Sciatic nerve (tissue), 2 donors: ENCODE measurements around the gene SERBP1. TPM values are rescaled to one million over a fixed set of nuclear protein-coding genes. Genes with fewer than 3 reads are reported as not detected.

Source experiments
- ATAC-seq: fragments of 200-7000 bp; cut with Tn5 transposase; one replicate; pipeline ENCODE4 v1.9.1; 2020; ENCODE audit warnings: mild to moderate bottlenecking, moderate library complexity
- DNase-seq: peaks from one replicate; pipeline ENCODE4 v3.0.0-alpha.2; 2020; ENCODE audit warnings: low spot score
- intact Hi-C: fragments of 100-400 bp; cut with DNase I; formaldehyde crosslinking; loops from one replicate; pipeline ENCODE4 v1.14.2; 2022
- total RNA-seq: library from RNA; stranded (reverse); fragmentation: NEBNext Ultra II Directional; extraction: Animal tissue kit (Norgen Biotek cat#: 25700); gene quantifications from one replicate; pipeline ENCODE4 v1.2.1, GENCODE V29; 2021
- donor health status: DM: no; HTN: no; CAD: no.
- donor health status: DM: no; HTN: no; CAD: no.

Gene SERBP1
- total RNA-seq, result 152 TPM

GRCh38 chr1:67430358-67431155, at the start of gene SERBP1:
Gene SERBP1, minus strand, starts transcription at chr1:67430402. Its CDS starts 102 bp downstream, at chr1:67430300.
- peak; percentile 97 for DNase-seq
- peak; percentile 99 for ATAC-seq
- intact Hi-C loops, result no loop called here

GRCh38 chr1:67479146-67479891, 49.1 kb upstream of the SERBP1 start:
- intact Hi-C loops, result no loop called here
- ATAC-seq (peak; percentile 67), DNase-seq (no peak)

- intact Hi-C loops, result no loop called here
- ATAC-seq, result no peak
These were observed 46.7 kb upstream of the SERBP1 start for GRCh38 chr1:67476906-67477305.

GRCh38 chr1:67476006-67476482, 45.8 kb upstream of the SERBP1 start:
- DNase-seq, result no peak
- intact Hi-C loops, result no loop called here
- no peak for ATAC-seq

More at GRCh38 chr1:67476906-67477305, 46.7 kb upstream of the SERBP1 start:
- DNase-seq, result no peak

- ATAC-seq, result no peak
- intact Hi-C loops, result no loop called here
These were observed 41.9 kb upstream of the SERBP1 start for GRCh38 chr1:67472056-67472455.

GRCh38 chr1:67469431-67469830, 39.2 kb upstream of the SERBP1 start:
- DNase-seq (no peak), ATAC-seq (no peak)
- intact Hi-C loops, result no loop called here

More at GRCh38 chr1:67472056-67472455, 41.9 kb upstream of the SERBP1 start:
- no peak for DNase-seq

- DNase-seq, result no peak
These were observed 38.0 kb upstream of the SERBP1 start for GRCh38 chr1:67468066-67468718.

GRCh38 chr1:67465375-67465774, 35.2 kb upstream of the SERBP1 start:
- DNase-seq (no peak), ATAC-seq (no peak)
- intact Hi-C loops, result no loop called here

More at GRCh38 chr1:67468066-67468718, 38.0 kb upstream of the SERBP1 start:
- intact Hi-C loops, result no loop called here
- ATAC-seq, result no peak

- intact Hi-C loops, result no loop called here
- ATAC-seq (no peak), DNase-seq (no peak)
These were observed 34.5 kb upstream of the SERBP1 start for GRCh38 chr1:67464746-67465145.

GRCh38 chr1:67464058-67464457, 33.9 kb upstream of the SERBP1 start:
- DNase-seq (no peak), ATAC-seq (no peak)
- intact Hi-C loops, result no loop called here

GRCh38 chr1:67463298-67463955, 33.2 kb upstream of the SERBP1 start:
- DNase-seq (no peak), ATAC-seq (no peak)
- intact Hi-C loops, result no loop called here

- no peak for DNase-seq
- peak; percentile 78 for ATAC-seq
- intact Hi-C loops, result no loop called here
These were observed 30.7 kb upstream of the SERBP1 start for GRCh38 chr1:67460676-67461500.

GRCh38 chr1:67459068-67459467, 28.9 kb upstream of the SERBP1 start:
- DNase-seq (no peak), ATAC-seq (no peak)
- intact Hi-C loops, result no loop called here

GRCh38 chr1:67458663-67459062, 28.5 kb upstream of the SERBP1 start:
- ATAC-seq, result no peak
- intact Hi-C loops, result no loop called here
- DNase-seq, result no peak

GRCh38 chr1:67457247-67457646, 27.0 kb upstream of the SERBP1 start:
- no peak for ATAC-seq
- DNase-seq, result no peak
- intact Hi-C loops, result no loop called here

GRCh38 chr1:67451815-67452214, 21.6 kb upstream of the SERBP1 start:
- no peak for DNase-seq
- ATAC-seq, result no peak
- intact Hi-C loops, result no loop called here

GRCh38 chr1:67451356-67451755, 21.2 kb upstream of the SERBP1 start:
- intact Hi-C loops, result no loop called here
- no peak for DNase-seq

GRCh38 chr1:67446893-67447292, 16.7 kb upstream of the SERBP1 start:
- DNase-seq (no peak), ATAC-seq (no peak)
- intact Hi-C loops, result no loop called here

More at GRCh38 chr1:67451356-67451755, 21.2 kb upstream of the SERBP1 start:
- no peak for ATAC-seq
